ENCODE results near the gene SNX9.

SNX9 gene

DNA sequence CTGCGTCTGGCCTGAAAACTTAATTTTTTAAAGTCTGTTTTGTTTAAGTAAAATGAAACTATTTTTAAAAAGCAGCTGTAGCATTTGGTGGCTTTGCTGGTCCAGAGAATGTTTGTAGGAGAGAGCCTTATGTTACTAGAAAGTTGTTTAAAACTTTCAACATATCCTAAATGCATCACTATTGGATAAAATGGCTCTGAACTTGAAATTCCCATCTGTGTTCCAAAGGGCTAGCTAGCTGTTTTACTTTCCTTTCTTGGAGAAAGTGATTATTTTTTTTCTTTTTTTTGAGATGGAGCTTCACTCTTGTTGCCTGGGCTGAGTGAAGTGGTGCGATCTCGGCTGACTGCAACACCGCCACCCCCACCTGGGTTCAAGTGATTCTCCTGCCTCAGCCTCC, 161.1 kb downstream of the SNX9 start:
- peak overlapping the region; percentile 70; the same call in 1 of the 2 replicates for H3K27ac ChIP-seq
- TF ChIP-seq ZFX (IDR thresholded peaks at IDR 0.05) = no peak
- TF ChIP-seq, protein P1, sequence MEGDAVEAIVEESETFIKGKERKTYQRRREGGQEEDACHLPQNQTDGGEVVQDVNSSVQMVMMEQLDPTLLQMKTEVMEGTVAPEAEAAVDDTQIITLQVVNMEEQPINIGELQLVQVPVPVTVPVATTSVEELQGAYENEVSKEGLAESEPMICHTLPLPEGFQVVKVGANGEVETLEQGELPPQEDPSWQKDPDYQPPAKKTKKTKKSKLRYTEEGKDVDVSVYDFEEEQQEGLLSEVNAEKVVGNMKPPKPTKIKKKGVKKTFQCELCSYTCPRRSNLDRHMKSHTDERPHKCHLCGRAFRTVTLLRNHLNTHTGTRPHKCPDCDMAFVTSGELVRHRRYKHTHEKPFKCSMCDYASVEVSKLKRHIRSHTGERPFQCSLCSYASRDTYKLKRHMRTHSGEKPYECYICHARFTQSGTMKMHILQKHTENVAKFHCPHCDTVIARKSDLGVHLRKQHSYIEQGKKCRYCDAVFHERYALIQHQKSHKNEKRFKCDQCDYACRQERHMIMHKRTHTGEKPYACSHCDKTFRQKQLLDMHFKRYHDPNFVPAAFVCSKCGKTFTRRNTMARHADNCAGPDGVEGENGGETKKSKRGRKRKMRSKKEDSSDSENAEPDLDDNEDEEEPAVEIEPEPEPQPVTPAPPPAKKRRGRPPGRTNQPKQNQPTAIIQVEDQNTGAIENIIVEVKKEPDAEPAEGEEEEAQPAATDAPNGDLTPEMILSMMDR (conservative IDR thresholded peaks at IDR 0.05) = no peak

- TF ChIP-seq, protein P1 (conservative IDR thresholded peaks at IDR 0.05) = no peak
- no peak for TF ChIP-seq ZFX (IDR thresholded peaks at IDR 0.05)
- H3K27ac ChIP-seq = peak overlapping the region; percentile 70
Observed at GRCh38 chr6:157984686-157985225, 161.7 kb downstream of the SNX9 start.

- H3K27ac ChIP-seq = peak overlapping the region; percentile 70
Observed at GRCh38 chr6:157985378-157986155, 162.5 kb downstream of the SNX9 start.

DNA sequence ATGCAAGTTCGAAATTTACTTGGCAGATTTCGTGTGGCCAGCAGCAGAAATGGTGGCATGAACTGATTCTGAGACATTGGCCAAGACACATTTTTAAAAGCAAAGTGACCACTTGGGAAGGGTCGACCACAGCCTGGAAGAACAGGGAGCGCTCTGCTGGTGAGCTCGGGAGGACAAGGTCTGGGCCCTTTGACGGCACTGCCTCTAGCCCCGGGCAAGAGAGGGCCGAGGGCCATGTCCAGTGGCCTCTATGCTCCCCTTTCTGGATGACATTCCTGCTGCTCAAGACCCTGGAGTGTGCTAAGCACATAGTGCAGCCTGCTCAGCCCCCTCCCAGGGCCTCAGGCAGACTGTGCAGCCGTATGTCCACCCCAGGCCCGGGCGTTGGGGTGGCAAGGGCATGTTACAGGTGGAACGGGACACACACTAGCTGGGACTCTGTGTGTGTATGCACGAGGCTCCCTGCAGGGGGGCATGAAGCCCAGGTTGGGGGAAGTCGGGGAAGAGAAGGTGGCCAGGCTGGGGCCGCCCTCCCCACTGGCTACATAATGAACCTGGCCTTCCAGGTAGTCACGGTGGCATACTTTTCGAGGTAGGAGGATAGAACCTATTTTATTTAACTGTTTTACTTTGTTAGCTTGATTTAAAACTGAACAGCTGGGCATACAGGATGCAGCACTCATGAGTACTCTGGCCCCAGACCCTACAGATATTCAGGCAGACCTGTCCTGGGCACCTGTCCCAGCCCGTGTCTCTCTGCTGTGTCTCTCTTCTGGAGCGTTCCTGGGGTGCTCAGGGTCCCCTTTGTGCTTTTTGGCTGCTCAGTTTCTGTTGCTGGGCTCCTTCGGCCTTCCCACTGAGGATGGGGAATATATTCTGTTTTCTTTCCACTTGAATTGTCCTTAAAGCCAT, 165.0 kb downstream of the SNX9 start:
- peak overlapping the region; percentile 22 for H3K27ac ChIP-seq
- TF ChIP-seq ZFX (IDR thresholded peaks at IDR 0.05) = no peak
- TF ChIP-seq, protein P1 (conservative IDR thresholded peaks at IDR 0.05) = no peak

More at GRCh38 chr6:157985378-157986155, 162.5 kb downstream of the SNX9 start:
- no peak for TF ChIP-seq ZFX (IDR thresholded peaks at IDR 0.05)
- TF ChIP-seq, protein P1 (conservative IDR thresholded peaks at IDR 0.05) = no peak

- no peak for TF ChIP-seq ZFX (IDR thresholded peaks at IDR 0.05)
- TF ChIP-seq, protein P1 (conservative IDR thresholded peaks at IDR 0.05) = no peak
- H3K27ac ChIP-seq = peak overlapping the region; percentile 22
Observed at GRCh38 chr6:157988700-157989063, 165.6 kb downstream of the SNX9 start.

DNA sequence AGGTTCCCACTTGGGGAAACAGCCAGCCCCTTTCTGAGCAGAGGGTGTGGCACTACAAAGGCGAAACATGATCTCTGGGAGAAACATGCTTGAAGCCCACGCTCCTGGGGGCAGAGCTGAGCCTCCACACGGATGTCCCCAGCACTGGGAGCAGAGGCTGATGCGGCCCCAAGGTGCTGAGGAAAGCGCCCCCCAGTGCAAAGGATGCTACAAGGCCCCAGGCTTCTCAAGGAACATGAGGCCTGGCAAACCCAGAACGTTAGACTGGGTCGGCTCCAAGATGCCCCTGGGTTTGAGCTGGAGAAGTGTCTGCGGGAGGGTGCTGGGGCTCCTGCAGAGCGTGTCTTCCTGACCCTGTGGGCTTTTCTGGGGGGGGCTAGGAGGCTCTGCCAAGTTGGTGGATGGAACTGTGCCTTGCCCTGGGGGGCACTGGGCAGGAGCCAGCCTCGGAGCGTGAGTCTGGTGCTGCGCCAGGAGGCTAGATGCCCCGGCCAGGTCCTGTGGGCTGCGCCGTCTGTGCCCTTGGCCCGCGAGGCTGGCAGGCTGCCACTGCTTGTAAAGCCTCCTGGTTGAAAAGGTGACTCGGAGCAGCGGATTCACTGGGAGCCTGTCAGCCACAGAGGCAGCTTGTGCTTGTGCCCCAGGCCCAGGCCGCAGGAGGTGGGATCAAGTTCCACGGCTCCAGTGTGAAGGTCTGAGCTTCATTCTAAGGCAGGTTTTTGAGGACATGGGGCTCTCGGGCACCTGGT, 166.7 kb downstream of the SNX9 start:
- H3K27ac ChIP-seq = peak overlapping the region; percentile 77
- TF ChIP-seq, protein P1 (conservative IDR thresholded peaks at IDR 0.05) = no peak
- no peak for TF ChIP-seq ZFX (IDR thresholded peaks at IDR 0.05)
